Stomach (tissue), 9 donors: ENCODE results near the gene LTO1. TPM values are rescaled to one million over a fixed set of nuclear protein-coding genes. Genes with fewer than 3 reads are reported as not detected.

Experiments
- DNase-seq, 2 donors: peaks; one replicate each; pipeline versions ENCODE4 v3.0.0 to v3.0.0-alpha.2; 2013 to 2019
- H3K27ac ChIP-seq, 5 donors: fragments of 200-600 bp in 4 of 5; sonication (generic) in 4 of 5; one replicate each; pipeline ENCODE4 v1.5.1; 2013 to 2019; ENCODE audit warnings: mild to moderate bottlenecking in 1 of 5, moderate library complexity in 1 of 5
- H3K27me3 ChIP-seq, 3 donors: fragments of 200-600 bp; sonication (generic); one replicate each; pipeline ENCODE4 v1.5.1; 2017 to 2019; ENCODE audit warnings: mixed run types in 1 of 3
- H3K36me3 ChIP-seq, 4 donors: fragments of 200-600 bp; sonication (generic); 1 replicate in 3 of 4; 2 replicates in 1 of 4; pipeline ENCODE4 v1.5.1; 2016 to 2019
- H3K4me1 ChIP-seq, 4 donors: fragments of 200-600 bp; sonication (generic); one replicate each; pipeline ENCODE4 v1.5.1; 2016 to 2019
- H3K4me3 ChIP-seq, 4 donors: fragments of 200-600 bp; sonication (generic) in 3 of 4; one replicate each; pipeline ENCODE4 v1.5.1; 2016 to 2019; ENCODE audit warnings: mild to moderate bottlenecking in 1 of 4
- H3K9me3 ChIP-seq, 4 donors: fragments of 200-600 bp; sonication (generic); one replicate each; pipeline ENCODE4 v1.5.1; 2016 to 2019
- EP300 ChIP-seq: sonication (generic); formaldehyde crosslinking; IDR thresholded peaks from one replicate; pipeline ENCODE4 v1.6.1; 2017; ENCODE audit warnings: antibody characterized with exemption
- POLR2A ChIP-seq, 4 donors: fragments of 450-650 bp; IDR thresholded peaks; one replicate each; pipeline ENCODE4 v1.6.1; 2016; ENCODE audit warnings: antibody characterized with exemption in 4 of 4, control low read depth in 2 of 4, mild to moderate bottlenecking in 1 of 4, moderate library complexity in 1 of 4
- POLR2AphosphoS5 ChIP-seq, 3 donors: sonication (generic); formaldehyde crosslinking; IDR thresholded peaks; one replicate each; pipeline ENCODE4 v1.6.1; 2016; ENCODE audit warnings: antibody characterized with exemption in 3 of 3
- WGBS, 5 donors: extraction: QIAGEN DNeasy Blood & Tissue Kit in 3 of 5; methylation state at CpG; one replicate each; pipeline versions ENCODE4 v1.1.5 to v1.1.7; 2013 to 2018; 5-methylcytosine and 5-hydroxymethylcytosine counted together
- intact Hi-C: fragments of 100-400 bp; cut with DNase I; formaldehyde crosslinking; loops from one replicate; pipeline ENCODE4 v1.15.1; 2023; ENCODE audit warnings: low total_unique reads
- polyA plus RNA-seq, 3 donors: library from polyadenylated mRNA; stranded (reverse); fragments of 200-250 nt; gene quantifications; one replicate each; pipeline ENCODE4 v1.2.3, GENCODE V29; 2013
- total RNA-seq, 5 donors: library from RNA; depleted of rRNA; stranded (reverse); fragments of >200 nt; gene quantifications; one replicate each; pipeline versions ENCODE4 v1.1.0 to v1.2.3, GENCODE V29; 2014 to 2016
- TF ChIP-seq, protein P1 (sequence below), 7 experiments: fragments of 450-650 bp in 4 of 7; fragments of 200-600 bp in 3 of 7; sonication (generic) in 3 of 7; IDR thresholded peaks; one replicate each; pipeline ENCODE4 v1.5.1; 2016 to 2019; ENCODE audit warnings: antibody characterized with exemption in 7 of 7, control low read depth in 2 of 7, mild to moderate bottlenecking in 1 of 7
- donor health status: healthy with polysubstance abuse.
- donor health status: Bipolar disorder and iron deficiency.
- donor health status: healthy.

Gene LTO1
- total and polyA plus RNA-seq, 8 donors = 2.3 to 107 (median 23.3) TPM

DNA sequence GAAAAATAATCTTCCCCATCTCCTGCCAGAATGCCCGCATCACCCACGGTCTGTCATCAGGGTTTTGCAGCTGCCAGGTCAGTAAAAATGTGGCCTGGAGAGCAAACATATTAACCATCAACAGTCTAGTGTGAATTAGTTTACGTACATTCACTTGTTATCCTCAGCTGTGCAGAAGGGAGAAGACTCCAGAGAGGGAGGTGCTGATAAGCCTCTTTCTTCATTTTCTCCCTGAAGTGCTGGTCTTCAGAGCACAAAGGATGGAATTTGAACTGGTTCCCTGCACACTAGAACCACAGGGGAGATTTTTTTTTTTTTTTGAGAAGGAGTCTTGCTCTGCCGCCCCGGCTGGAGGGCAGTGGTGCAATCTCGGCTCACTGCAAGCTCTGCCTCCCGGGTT lies 20.4 kb upstream of the LTO1 start:
- Histone ChIP-seq H3K27me3 (peaks cover 0 to 74% (median 0%) of the 10 kb centered on the region in 3 donors), H3K9me3 (peaks cover 0 to 3% (median 0%) of the 10 kb centered on the region in 4 donors)

DNA sequence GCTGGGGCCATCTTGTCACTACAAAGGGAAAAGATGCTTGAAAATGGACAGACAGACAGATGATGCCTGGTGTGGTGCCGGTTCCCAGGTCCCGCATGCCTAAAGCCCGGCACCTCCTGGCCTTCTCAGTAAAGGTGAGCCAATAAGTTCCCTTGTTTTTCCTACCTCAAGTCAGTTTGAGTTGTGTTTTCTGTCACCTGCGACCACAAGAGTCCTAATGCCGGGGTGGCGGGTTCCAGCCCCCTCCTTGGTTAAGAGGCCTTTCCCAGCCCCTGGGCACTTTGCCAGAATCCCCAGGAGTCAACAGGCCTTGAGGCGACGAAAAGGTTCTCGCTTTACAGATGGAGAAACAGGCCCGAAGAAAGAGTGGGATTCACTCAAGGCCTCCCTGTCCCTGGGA lies 19.6 kb upstream of the LTO1 start:
- Histone ChIP-seq H3K36me3 (no peaks in the 10 kb centered on the region), H3K9me3 (peaks cover 0 to 3% (median 0%) of the 10 kb centered on the region in 4 donors), H3K27ac (no peak overlapping the region), H3K4me3 (no peak overlapping the region), H3K4me1 (no peaks in the 10 kb centered on the region), H3K27me3 (peaks cover 0 to 69% (median 0%) of the 10 kb centered on the region in 3 donors)
- DNase-seq = no peak
- 78 to 83% (median 79%) methylated on average over 10 of the region's 10 CpGs for WGBS, 5 donors
- intact Hi-C loops = no loop called here
- TF ChIP-seq, protein P1, sequence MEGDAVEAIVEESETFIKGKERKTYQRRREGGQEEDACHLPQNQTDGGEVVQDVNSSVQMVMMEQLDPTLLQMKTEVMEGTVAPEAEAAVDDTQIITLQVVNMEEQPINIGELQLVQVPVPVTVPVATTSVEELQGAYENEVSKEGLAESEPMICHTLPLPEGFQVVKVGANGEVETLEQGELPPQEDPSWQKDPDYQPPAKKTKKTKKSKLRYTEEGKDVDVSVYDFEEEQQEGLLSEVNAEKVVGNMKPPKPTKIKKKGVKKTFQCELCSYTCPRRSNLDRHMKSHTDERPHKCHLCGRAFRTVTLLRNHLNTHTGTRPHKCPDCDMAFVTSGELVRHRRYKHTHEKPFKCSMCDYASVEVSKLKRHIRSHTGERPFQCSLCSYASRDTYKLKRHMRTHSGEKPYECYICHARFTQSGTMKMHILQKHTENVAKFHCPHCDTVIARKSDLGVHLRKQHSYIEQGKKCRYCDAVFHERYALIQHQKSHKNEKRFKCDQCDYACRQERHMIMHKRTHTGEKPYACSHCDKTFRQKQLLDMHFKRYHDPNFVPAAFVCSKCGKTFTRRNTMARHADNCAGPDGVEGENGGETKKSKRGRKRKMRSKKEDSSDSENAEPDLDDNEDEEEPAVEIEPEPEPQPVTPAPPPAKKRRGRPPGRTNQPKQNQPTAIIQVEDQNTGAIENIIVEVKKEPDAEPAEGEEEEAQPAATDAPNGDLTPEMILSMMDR (IDR thresholded peaks at IDR 0.05) = no peak
- TF ChIP-seq EP300 = no peak
- TF ChIP-seq POLR2AphosphoS5 (IDR thresholded peaks at IDR 0.05) = no peak

More for the DNA sequence above, 20.4 kb upstream of the LTO1 start:
- H3K27ac ChIP-seq = no peak overlapping the region
- H3K4me3 ChIP-seq = no peak overlapping the region
- WGBS, 5 donors = 79 to 84% (median 81%) methylated on average over 7 of the region's 7 CpGs
- intact Hi-C loops = no loop called here
- no peak for DNase-seq
- no peaks in the 10 kb centered on the region for H3K36me3 ChIP-seq
- peaks cover 0 to 3% (median 2%) of the 10 kb centered on the region in 4 donors for H3K4me1 ChIP-seq
- no peak for TF ChIP-seq POLR2AphosphoS5 (IDR thresholded peaks at IDR 0.05)
- TF ChIP-seq, protein P1 (IDR thresholded peaks at IDR 0.05) = no peak
- no peak for TF ChIP-seq POLR2A (IDR thresholded peaks at IDR 0.05)
- TF ChIP-seq EP300 = no peak

DNA sequence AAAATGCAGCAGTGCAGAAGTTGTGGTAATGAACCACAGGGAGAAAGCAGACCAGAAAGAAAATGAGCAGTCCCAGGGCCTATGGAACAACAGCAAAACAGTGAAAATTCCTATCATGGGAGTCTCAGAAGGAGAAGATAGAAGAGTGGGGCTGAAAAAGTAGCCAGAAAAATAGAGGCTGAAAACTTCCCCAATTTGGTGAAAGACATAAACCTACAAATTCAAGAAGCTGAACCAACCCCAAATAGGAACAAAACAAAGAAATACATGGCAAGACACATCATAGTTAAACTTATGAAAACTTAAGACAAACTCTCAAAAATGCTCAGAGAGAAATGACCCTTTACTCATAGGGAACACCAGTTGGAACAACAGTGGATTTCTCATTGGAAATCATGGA lies 17.3 kb upstream of the LTO1 start:
- intact Hi-C loops = no loop called here
- Histone ChIP-seq H3K36me3 (no peaks in the 10 kb centered on the region), H3K27ac (no peak overlapping the region), H3K27me3 (peaks cover 0 to 46% (median 0%) of the 10 kb centered on the region in 3 donors), H3K9me3 (peaks cover 0 to 3% (median 0%) of the 10 kb centered on the region in 4 donors), H3K4me3 (no peak overlapping the region), H3K4me1 (no peaks in the 10 kb centered on the region)
- TF ChIP-seq POLR2A (IDR thresholded peaks at IDR 0.05) (no peak), EP300 (no peak), POLR2AphosphoS5 (IDR thresholded peaks at IDR 0.05) (no peak)
- TF ChIP-seq, protein P1 (IDR thresholded peaks at IDR 0.05) = no peak
- DNase-seq = no peak

DNA sequence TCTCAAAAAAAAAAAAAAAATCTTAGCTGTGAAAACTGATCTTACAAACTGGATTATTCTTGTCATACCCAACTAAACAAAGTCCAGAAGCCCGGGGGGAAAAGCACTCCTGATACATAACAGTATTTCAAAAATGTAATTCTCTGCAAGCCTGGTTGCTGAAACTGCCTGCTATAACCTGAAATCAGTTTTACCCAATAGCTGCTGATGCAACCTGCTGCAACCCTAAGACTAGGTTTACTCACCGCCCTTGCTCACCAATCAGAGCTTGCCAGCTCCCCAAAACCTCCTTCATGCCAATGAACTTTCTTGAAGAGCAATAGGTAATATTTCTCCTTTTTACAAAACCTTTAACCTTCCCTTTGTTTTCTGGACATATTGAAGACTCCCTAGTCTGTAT lies 16.3 kb upstream of the LTO1 start:
- no peaks in the 10 kb centered on the region for H3K36me3 ChIP-seq
- TF ChIP-seq EP300 (no peak), POLR2A (IDR thresholded peaks at IDR 0.05) (no peak), POLR2AphosphoS5 (IDR thresholded peaks at IDR 0.05) (no peak)
- TF ChIP-seq, protein P1 (IDR thresholded peaks at IDR 0.05) = no peak
- no peak overlapping the region for H3K27ac ChIP-seq
- H3K4me1 ChIP-seq = no peaks in the 10 kb centered on the region
- intact Hi-C loops = no loop called here
- H3K27me3 ChIP-seq = peaks cover 0 to 46% (median 0%) of the 10 kb centered on the region in 3 donors
- DNase-seq = no peak
- 75 to 81% (median 80%) methylated on average over 2 of the region's 2 CpGs for WGBS, 5 donors
- H3K9me3 ChIP-seq = peaks cover 0 to 3% (median 0%) of the 10 kb centered on the region in 4 donors
- H3K4me3 ChIP-seq = no peak overlapping the region
